K562 (cell line): Measurements from ENCODE around the gene DGKZ. TPM values are rescaled to one million over a fixed set of nuclear protein-coding genes. Genes with fewer than 3 reads are reported as not detected.

Experiments used
- ATAC-seq: fragments of 200-7000 bp; cut with Tn5 transposase; 3 replicates; pipeline ENCODE4 v1.9.1; 2020; ENCODE audit warnings: moderate library complexity
- BruUV-seq: library from RNA; stranded (reverse); fragments of 400-500 nt; replicated peaks from 2 replicates; lab custom pipeline; 2021; lab: Mats Ljungman, UMichigan
- CTCF ChIA-PET: fragments of 300-600 bp; formaldehyde crosslinking; extraction: SDS; loops from one replicate; lab custom pipeline; 2021; ENCODE audit warnings: low intra/inter-chr PET ratio; lab: Yijun Ruan, JAX
- POLR2A ChIA-PET: fragments of 300-600, 350-650 bp; sonication (Branson Sonifier 250); formaldehyde crosslinking; extraction: SDS; loops from one replicate; lab custom pipeline; 2021; ENCODE audit warnings: antibody characterized with exemption, inconsistent platforms; lab: Yijun Ruan, JAX
- DNase-seq, 4 experiments: peaks; one replicate each; pipeline versions ENCODE4 v3.0.0 to v3.0.0-alpha.2; 2011 to 2018; ENCODE audit warnings: low spot score in 3 of 4, mixed read lengths in 3 of 4; ENCODE audit errors: extremely low read depth in 1 of 4
- FAIRE-seq: peaks from 2 replicates; lab custom pipeline; 2011; peaks lifted over from hg19 to GRCh38; lab: Jason Lieb, UNC
- H2AFZ ChIP-seq: 2 replicates; pipeline ENCODE4 v1.6.0; 2011; ENCODE audit warnings: low read depth, low read length, control low read depth, inconsistent platforms
- H3K27ac ChIP-seq: fragments of 200-600 bp; 3 replicates; pipeline ENCODE4 v1.8.0; 2011; ENCODE audit warnings: low read depth, mild to moderate bottlenecking, control low read depth, inconsistent platforms, low read length, moderate library complexity, mixed read lengths; ENCODE audit errors: extremely low read depth
- H3K27me3 ChIP-seq, 2 experiments: fragments of 300-600 bp in 1 of 2; 2 replicates in 1 of 2; 3 replicates in 1 of 2; pipeline versions ENCODE4 v1.6.0 to v1.8.0; 2011; ENCODE audit warnings: inconsistent platforms in 2 of 2, low read length in 2 of 2, mild to moderate bottlenecking in 1 of 2, mixed read lengths in 1 of 2, moderate library complexity in 1 of 2; ENCODE audit not compliant: control insufficient read depth in 2 of 2, insufficient read depth in 2 of 2
- H3K36me3 ChIP-seq: fragments of 300-600 bp; 3 replicates; pipeline ENCODE4 v1.8.0; 2011; ENCODE audit warnings: mild to moderate bottlenecking, low read length, inconsistent platforms; ENCODE audit not compliant: control insufficient read depth, insufficient read depth
- H3K4me1 ChIP-seq, 2 experiments: fragments of 200-600 bp in 1 of 2; replicated peaks in 1 of 2; 2 replicates in 1 of 2; 3 replicates in 1 of 2; pipeline versions ENCODE4 v1.5.1 to v1.8.0; 2011; ENCODE audit warnings: inconsistent platforms in 2 of 2, low read length in 2 of 2, mild to moderate bottlenecking in 1 of 2, mixed read lengths in 1 of 2, moderate library complexity in 1 of 2; ENCODE audit not compliant: control insufficient read depth in 2 of 2, insufficient read depth in 2 of 2
- H3K4me2 ChIP-seq: 2 replicates; pipeline ENCODE4 v1.6.1; 2011; ENCODE audit warnings: low read length, control low read depth, inconsistent platforms, mixed read lengths; ENCODE audit not compliant: insufficient read depth
- H3K4me3 ChIP-seq: fragments of 200-600 bp; sonication (generic), shearing (Covaris generic); 2 replicates; pipeline ENCODE4 v1.5.1; 2016; ENCODE audit warnings: control low read depth, inconsistent platforms
- H3K79me2 ChIP-seq: fragments of 200-600 bp; 3 replicates; pipeline ENCODE4 v1.8.0; 2011; ENCODE audit warnings: low read length, inconsistent platforms; ENCODE audit not compliant: control insufficient read depth, insufficient read depth
- H3K9ac ChIP-seq, 2 experiments: 2 replicates each; pipeline versions ENCODE4 v1.6.0 to v1.6.1; 2011; ENCODE audit warnings: low read depth in 2 of 2, low read length in 2 of 2, control low read depth in 1 of 2, inconsistent platforms in 1 of 2, mild to moderate bottlenecking in 1 of 2, mixed read lengths in 1 of 2; ENCODE audit not compliant: insufficient read depth in 1 of 2
- H3K9me1 ChIP-seq: one replicate; pipeline ENCODE4 v1.6.0; 2011; ENCODE audit warnings: inconsistent platforms, mild to moderate bottlenecking, low read length, moderate library complexity; ENCODE audit not compliant: control insufficient read depth, insufficient read depth
- H3K9me3 ChIP-seq: replicated peaks from 2 replicates; pipeline ENCODE4 v1.5.1; 2011; ENCODE audit warnings: low read depth, low read length, inconsistent platforms; ENCODE audit not compliant: control insufficient read depth, insufficient read depth
- H4K20me1 ChIP-seq: replicated peaks from 2 replicates; pipeline ENCODE4 v1.6.1; 2011; ENCODE audit warnings: low read length, inconsistent platforms, mixed read lengths; ENCODE audit not compliant: control insufficient read depth, insufficient read depth
- BRF1 ChIP-seq: IDR thresholded peaks from 3 replicates; pipeline ENCODE4 v1.6.1; 2011; ENCODE audit warnings: borderline replicate concordance, mild to moderate bottlenecking; ENCODE audit not compliant: insufficient read length; ENCODE audit errors: extremely low read depth
- KDM1A ChIP-seq, 2 experiments: fragments of 450-650 bp; IDR thresholded peaks; 2 replicates each; pipeline ENCODE4 v1.6.1; 2016; ENCODE audit warnings: mild to moderate bottlenecking in 2 of 2
- KLF16 ChIP-seq: IDR thresholded peaks from 2 replicates; pipeline ENCODE4 v1.6.1; 2016; ENCODE audit warnings: antibody characterized with exemption
- POLR2B ChIP-seq: fragments of 450-650 bp; IDR thresholded peaks from 2 replicates; pipeline ENCODE4 v1.6.1; 2018; ENCODE audit warnings: low read depth; ENCODE audit not compliant: partially characterized antibody
- RHOXF2B ChIP-seq: fragments of 250-450 bp; sonication (Bioruptor Pico); conservative IDR thresholded peaks from 2 replicates; pipeline ENCODE4 v1.5.1; 2021
- SIN3A ChIP-seq, 2 experiments: fragments of 150-350 bp in 1 of 2; IDR thresholded peaks; 2 replicates each; pipeline ENCODE4 v1.6.1; 2011 to 2016; ENCODE audit warnings: borderline replicate concordance in 2 of 2, low read depth in 2 of 2, low read length in 2 of 2, mild to moderate bottlenecking in 2 of 2, moderate library complexity in 2 of 2; ENCODE audit not compliant: control insufficient read depth in 1 of 2
- SMARCA5 ChIP-seq: fragments of 450-650 bp; IDR thresholded peaks from 2 replicates; pipeline ENCODE4 v1.6.1; 2016
- ZNF146 ChIP-seq: IDR thresholded peaks from one replicate; pipeline ENCODE4 v1.6.1; 2018; ENCODE audit warnings: missing compliant biosample characterization; ENCODE audit not compliant: unreplicated experiment
- ZNF263 ChIP-seq: sonication (generic); formaldehyde crosslinking; IDR thresholded peaks from 2 replicates; pipeline ENCODE4 v1.8.0; 2022; ENCODE audit warnings: mild to moderate bottlenecking, missing genetic modification reagents, borderline replicate concordance
- ZNF407 ChIP-seq: fragments of 450-650 bp; IDR thresholded peaks from 2 replicates; pipeline ENCODE4 v1.6.1; 2016; ENCODE audit warnings: low read depth
- ZNF707 ChIP-seq: fragments of 250-450 bp; sonication (Bioruptor Pico); conservative IDR thresholded peaks from 2 replicates; pipeline ENCODE4 v1.8.0; 2022; ENCODE audit warnings: inconsistent platforms, mild to moderate bottlenecking, moderate library complexity
- WGBS: fragments of 100-300 bp; shearing (Covaris generic); methylation state at CpG from one replicate; pipeline ENCODE4 v1.1.6; 2016; ENCODE audit warnings: low coverage, mixed read lengths; ENCODE audit not compliant: insufficient coverage; ENCODE audit errors: missing lambda C conversion rate; 5-methylcytosine and 5-hydroxymethylcytosine counted together
- in situ Hi-C: fragments of 300-500 bp; cut with MboI; formaldehyde crosslinking; loops from 4 replicates; pipeline ENCODE4 v1.15.0; 2018; ENCODE audit warnings: inconsistent platforms, mixed read lengths
- intact Hi-C: fragments of 100-400 bp; cut with micrococcal nuclease; formaldehyde crosslinking; loops from 2 replicates; pipeline ENCODE4 v1.14.2; 2022
- polyA plus RNA-seq, 8 experiments: library from polyadenylated mRNA; depleted of rRNA in 4 of 8; stranded (reverse) in 5 of 8; unstranded in 3 of 8; fragments of >200 nt; fragmentation: Nextera tagmentation in 2 of 8; fragmentation: Illumina TruSeq in 1 of 8; extraction: Ambion mirVana in 2 of 8; extraction: Trizol in 1 of 8; gene quantifications; 2 replicates each; pipeline versions ENCODE4 v1.2.1 to v1.2.3, GENCODE V29; 2011 to 2014; ENCODE audit warnings: inconsistent platforms in 1 of 8, missing spikeins in 1 of 8
- total RNA-seq, 7 experiments: library from RNA; depleted of rRNA in 6 of 7; stranded (reverse); fragments of >200 nt in 6 of 7; fragmentation: Illumina TruSeq in 2 of 7; extraction: Trizol in 2 of 7; gene quantifications; 2 replicates each; pipeline versions ENCODE4 v1.2.1 to v1.2.3, GENCODE V29; 2011 to 2021; ENCODE audit warnings: low replicate concordance in 1 of 7

DGKZ gene
- total and polyA plus RNA-seq, 9 of the 15 experiments (the other 6 are each of a cell fraction or from before 2014, with no cell fraction given) = 0.51 to 100 (median 44.2) TPM

- no peak for TF ChIP-seq ZNF407
- no peak for TF ChIP-seq KLF16
- TF ChIP-seq ZNF146 (CRISPR knock-in tag) = no peak
- TF ChIP-seq RHOXF2B (CRISPR knock-in tag) = no peak
- TF ChIP-seq BRF1 = no peak
- TF ChIP-seq SIN3A (IDR thresholded peaks at IDR 0.05; ENCODE audit: borderline replicate concordance in 2 of 2, control insufficient read depth in 1 of 2, low read depth in 2 of 2, low read length in 2 of 2) = no peak
- TF ChIP-seq ZNF707 = no peak
- TF ChIP-seq SMARCA5 = no peak
- no peak for TF ChIP-seq KDM1A (IDR thresholded peaks at IDR 0.05)
- TF ChIP-seq POLR2B = no peak
- TF ChIP-seq ZNF263 (CRISPR knock-in tag) = no peak
- Histone ChIP-seq H3K9me3 (no peaks in the 10 kb centered on the region), H3K27me3 (peaks cover 0 to 11% of the 10 kb centered on the region in 2 experiments; a peak in 1 of 5 replicates), H3K4me2 (no peak overlapping the region), H4K20me1 (peaks cover 16% of the 10 kb centered on the region), H3K79me2 (no peaks in the 10 kb centered on the region), H3K36me3 (peaks cover 17% of the 10 kb centered on the region; the same call in 2 of the 3 replicates), H3K4me3 (no peak overlapping the region), H3K9ac (no peak overlapping the region), H3K27ac (no peak overlapping the region), H3K9me1 (no peaks in the 10 kb centered on the region), H2AFZ (no peak overlapping the region), H3K4me1 (peaks cover 14 to 45% of the 10 kb centered on the region in 2 experiments)
- CTCF ChIA-PET = no interaction called here
- no TSS peak for BruUV-seq
- ATAC-seq = no peak
- no peak for DNase-seq
- POLR2A ChIA-PET = interaction anchor here (0.6 kb wide), 1 partner anchor 87 kb away, joined by 3 read pairs; no protein-coding TSS in a partner anchor
- WGBS = 60% methylated on average over 3 of the region's 4 CpGs
- intact Hi-C loops (no loop called here), in situ Hi-C loops (no loop called here)
- FAIRE-seq = no peak
Measured at GRCh38 chr11:46393759-46394158, 46.5 kb downstream of the DGKZ start.
